ENCODE measurements around the gene EFCAB13. TPM values are rescaled to one million over a fixed set of nuclear protein-coding genes. Genes with fewer than 3 reads are reported as not detected.

The EFCAB13 gene
- total RNA-seq, 2 experiments from 2014 or later = 12.6 to 13.5 TPM

DNA sequence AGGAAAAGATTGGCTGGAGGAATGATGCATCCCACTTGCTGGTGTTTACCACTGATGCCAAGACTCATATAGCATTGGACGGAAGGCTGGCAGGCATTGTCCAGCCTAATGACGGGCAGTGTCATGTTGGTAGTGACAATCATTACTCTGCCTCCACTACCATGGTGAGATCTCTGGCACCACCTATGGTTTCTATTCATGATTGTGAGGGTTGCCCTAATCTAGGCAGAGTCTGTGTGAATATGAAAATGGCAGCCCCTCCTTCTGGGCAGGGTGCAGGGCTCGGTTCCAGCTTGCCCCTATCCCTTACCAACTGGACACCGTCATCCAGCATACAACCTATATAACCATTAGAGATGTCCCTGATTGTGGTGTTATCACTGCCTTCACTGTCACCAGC is 36.7 kb upstream of the EFCAB13 start:
- Mint-ChIP-seq H3K36me3 (ENCODE audit: low read depth) (no peaks in the 10 kb centered on the region), H3K9me3 (no peaks in the 10 kb centered on the region), H3K4me1 (ENCODE audit: low read depth) (no peaks in the 10 kb centered on the region), H3K4me3 (no peak overlapping the region), H3K27me3 (no peaks in the 10 kb centered on the region), H3K27ac (no peak overlapping the region)
- Histone ChIP-seq H3K4me3 (ENCODE audit: low read length) (no peak overlapping the region), H3K9me3 (ENCODE audit: control insufficient read depth in 1 of 2, insufficient read depth in 1 of 2, low read length in 2 of 2) (no peaks in the 10 kb centered on the region), H3K27me3 (ENCODE audit: control insufficient read depth in 1 of 2, insufficient read depth in 2 of 2, low read length in 2 of 2) (no peaks in the 10 kb centered on the region), H3K27ac (ENCODE audit: low read depth in 1 of 2, low read length in 2 of 2) (no peak overlapping the region), H3K4me1 (ENCODE audit: insufficient read depth, low read length) (no peaks in the 10 kb centered on the region), H3K36me3 (ENCODE audit: insufficient read depth, low read length) (no peaks in the 10 kb centered on the region)
- intact Hi-C loops (cut with DNase I, micrococcal nuclease) = no loop called here
- TF ChIP-seq, protein P1, sequence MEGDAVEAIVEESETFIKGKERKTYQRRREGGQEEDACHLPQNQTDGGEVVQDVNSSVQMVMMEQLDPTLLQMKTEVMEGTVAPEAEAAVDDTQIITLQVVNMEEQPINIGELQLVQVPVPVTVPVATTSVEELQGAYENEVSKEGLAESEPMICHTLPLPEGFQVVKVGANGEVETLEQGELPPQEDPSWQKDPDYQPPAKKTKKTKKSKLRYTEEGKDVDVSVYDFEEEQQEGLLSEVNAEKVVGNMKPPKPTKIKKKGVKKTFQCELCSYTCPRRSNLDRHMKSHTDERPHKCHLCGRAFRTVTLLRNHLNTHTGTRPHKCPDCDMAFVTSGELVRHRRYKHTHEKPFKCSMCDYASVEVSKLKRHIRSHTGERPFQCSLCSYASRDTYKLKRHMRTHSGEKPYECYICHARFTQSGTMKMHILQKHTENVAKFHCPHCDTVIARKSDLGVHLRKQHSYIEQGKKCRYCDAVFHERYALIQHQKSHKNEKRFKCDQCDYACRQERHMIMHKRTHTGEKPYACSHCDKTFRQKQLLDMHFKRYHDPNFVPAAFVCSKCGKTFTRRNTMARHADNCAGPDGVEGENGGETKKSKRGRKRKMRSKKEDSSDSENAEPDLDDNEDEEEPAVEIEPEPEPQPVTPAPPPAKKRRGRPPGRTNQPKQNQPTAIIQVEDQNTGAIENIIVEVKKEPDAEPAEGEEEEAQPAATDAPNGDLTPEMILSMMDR (IDR thresholded peaks at IDR 0.05) = no peak
- DNase-seq (no peak), ATAC-seq (ENCODE audit: poor library complexity) (no peak)
- POLR2A ChIA-PET = no interaction called here
- CTCF ChIA-PET = interaction anchor here (0.8 kb wide), 1 partner anchor 126 kb away, joined by 5 read pairs; no protein-coding TSS in a partner anchor

DNA sequence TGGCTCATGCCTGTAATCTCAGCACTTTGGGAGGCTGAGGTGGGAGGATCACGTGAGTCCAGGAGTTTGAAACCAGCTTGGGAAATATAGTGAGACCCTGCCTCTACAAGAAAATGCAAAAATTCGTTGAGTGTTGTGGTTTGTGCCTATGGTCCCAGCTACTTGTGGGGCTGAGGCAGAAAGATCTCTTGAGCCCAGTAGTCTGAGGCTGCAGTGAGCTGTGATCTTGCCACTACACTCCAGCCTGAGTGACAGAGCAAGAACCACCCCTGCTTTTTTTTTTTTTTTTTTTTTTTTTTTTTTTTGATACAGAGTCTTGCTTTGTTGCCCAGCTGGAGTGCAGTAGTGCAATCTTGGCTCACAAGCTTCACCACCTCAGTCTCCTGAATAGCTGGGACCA is 36.1 kb upstream of the EFCAB13 start:
- H3K36me3 ChIP-seq (ENCODE audit: insufficient read depth, low read length) = no peaks in the 10 kb centered on the region
- no peaks in the 10 kb centered on the region for H3K27me3 ChIP-seq (ENCODE audit: control insufficient read depth in 1 of 2, insufficient read depth in 2 of 2, low read length in 2 of 2)
- no peak overlapping the region for H3K4me3 ChIP-seq (ENCODE audit: low read length)
- no peak overlapping the region for H3K27ac ChIP-seq (ENCODE audit: low read depth in 1 of 2, low read length in 2 of 2)
- H3K9me3 Mint-ChIP-seq = no peaks in the 10 kb centered on the region
- H3K36me3 Mint-ChIP-seq (ENCODE audit: low read depth) = no peaks in the 10 kb centered on the region
- H3K9me3 ChIP-seq (ENCODE audit: control insufficient read depth in 1 of 2, insufficient read depth in 1 of 2, low read length in 2 of 2) = no peaks in the 10 kb centered on the region
- TF ChIP-seq, protein P1 (IDR thresholded peaks at IDR 0.05) = no peak
- ATAC-seq (ENCODE audit: poor library complexity) (no peak), DNase-seq (no peak)
- no peaks in the 10 kb centered on the region for H3K4me1 ChIP-seq (ENCODE audit: insufficient read depth, low read length)
- no peaks in the 10 kb centered on the region for H3K4me1 Mint-ChIP-seq (ENCODE audit: low read depth)
- intact Hi-C loops (cut with DNase I, micrococcal nuclease) = no loop called here
- H3K27me3 Mint-ChIP-seq = no peaks in the 10 kb centered on the region
- POLR2A ChIA-PET = no interaction called here
- H3K4me3 Mint-ChIP-seq = no peak overlapping the region
- CTCF ChIA-PET = interaction anchor here (0.8 kb wide), 1 partner anchor 127 kb away, joined by 5 read pairs; no protein-coding TSS in a partner anchor
- no peak overlapping the region for H3K27ac Mint-ChIP-seq

DNA sequence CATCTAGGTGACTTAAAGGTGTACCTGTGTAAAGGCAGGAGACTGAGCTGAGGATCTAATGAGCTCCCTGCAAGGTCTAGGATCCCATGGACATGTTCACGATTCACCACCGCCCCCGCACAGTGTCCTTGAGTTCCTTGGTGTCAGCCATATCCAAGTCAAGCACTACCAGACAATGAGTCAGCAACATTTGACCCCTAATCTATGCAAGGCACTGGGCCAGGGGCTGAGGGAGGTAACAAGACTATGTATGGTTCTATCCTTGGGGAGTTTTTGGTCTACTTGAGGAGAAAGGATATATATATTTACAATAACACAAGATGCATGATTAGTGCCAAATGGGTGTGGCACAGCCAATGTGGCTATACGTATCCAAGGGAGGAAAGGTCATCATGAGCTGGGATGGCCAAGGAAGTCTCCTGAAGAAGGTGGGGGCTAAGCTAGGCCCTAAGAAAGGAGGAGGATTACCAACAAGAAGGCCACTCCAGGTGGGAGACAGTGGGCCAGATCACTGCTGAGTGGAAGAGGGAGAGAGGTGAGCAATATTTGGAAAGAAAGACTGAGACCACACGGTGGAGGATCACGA is 35.1 kb upstream of the EFCAB13 start:
- H3K36me3 Mint-ChIP-seq (ENCODE audit: low read depth) = no peaks in the 10 kb centered on the region
- no peak for DNase-seq
- Histone ChIP-seq H3K36me3 (ENCODE audit: insufficient read depth, low read length) (no peaks in the 10 kb centered on the region), H3K27ac (ENCODE audit: low read depth in 1 of 2, low read length in 2 of 2) (no peak overlapping the region), H3K9me3 (ENCODE audit: control insufficient read depth in 1 of 2, insufficient read depth in 1 of 2, low read length in 2 of 2) (no peaks in the 10 kb centered on the region), H3K4me3 (ENCODE audit: low read length) (no peak overlapping the region), H3K27me3 (ENCODE audit: control insufficient read depth in 1 of 2, insufficient read depth in 2 of 2, low read length in 2 of 2) (no peaks in the 10 kb centered on the region), H3K4me1 (ENCODE audit: insufficient read depth, low read length) (no peaks in the 10 kb centered on the region)
- no peak for ATAC-seq (ENCODE audit: poor library complexity)
- no peaks in the 10 kb centered on the region for H3K27me3 Mint-ChIP-seq
- intact Hi-C loops (cut with DNase I, micrococcal nuclease) = no loop called here
- no peak overlapping the region for H3K27ac Mint-ChIP-seq
- POLR2A ChIA-PET = no interaction called here
- CTCF ChIA-PET = no interaction called here
- no peaks in the 10 kb centered on the region for H3K9me3 Mint-ChIP-seq
- no peak overlapping the region for H3K4me3 Mint-ChIP-seq
- TF ChIP-seq, protein P1 (IDR thresholded peaks at IDR 0.05) = no peak
- H3K4me1 Mint-ChIP-seq (ENCODE audit: low read depth) = no peaks in the 10 kb centered on the region

Data from CD4-positive, alpha-beta T cell (primary cell).